NCI-H2107 (cell line): ENCODE measurements around the gene SPATA21.

Experiments used
- DNase-seq: peaks from one replicate; lab custom pipeline; 2025; lab: John Stamatoyannopoulos, UW

The SPATA21 gene

GRCh38 chr1:16451841-16452528 lies 14.8 kb upstream of the SPATA21 start:
- DNase-seq: no peak

- DNase-seq: no peak
These were observed 13.7 kb upstream of the SPATA21 start for GRCh38 chr1:16450863-16451481.

DNA sequence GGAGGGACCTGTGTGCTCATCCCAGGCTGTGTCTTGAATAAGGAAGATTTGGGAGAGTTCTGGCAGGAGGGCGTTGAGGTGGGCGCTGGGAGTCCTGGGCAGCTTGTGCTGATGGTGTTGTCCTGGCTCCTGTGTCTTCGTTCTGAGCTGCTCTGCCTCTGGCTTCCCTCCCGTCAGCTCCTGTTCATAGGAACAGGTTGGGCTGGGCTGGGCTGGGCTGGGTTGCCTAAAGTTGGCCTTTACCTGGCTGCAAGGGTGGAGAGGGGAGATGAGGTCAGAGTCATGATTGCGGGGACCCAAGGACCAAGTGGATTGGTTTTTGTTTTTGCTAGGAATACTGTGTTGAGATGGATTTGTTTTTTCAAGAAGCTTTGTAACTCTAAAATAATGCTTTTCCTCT lies 12.4 kb upstream of the SPATA21 start:
- DNase-seq: no peak

DNA sequence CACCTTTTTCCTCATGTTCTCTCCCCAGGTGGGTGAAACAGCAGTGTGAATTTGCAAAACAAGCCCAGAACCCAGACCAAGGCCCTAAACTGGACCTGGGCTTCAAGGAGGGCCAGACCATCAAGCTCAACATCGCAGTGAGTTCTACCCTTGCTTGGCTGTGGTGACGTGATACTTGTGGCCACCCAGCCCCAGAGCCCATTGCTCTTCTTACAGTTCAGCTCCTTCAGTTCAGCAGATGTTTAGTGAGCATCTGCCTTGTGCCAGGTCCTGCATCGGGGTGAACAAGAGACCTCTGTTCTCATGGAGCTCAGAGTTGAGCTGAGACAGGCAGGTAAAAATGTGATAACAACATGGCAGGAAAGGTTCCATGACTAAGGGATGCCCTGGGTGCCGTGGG lies 11.8 kb upstream of the SPATA21 start:
- DNase-seq: no peak

DNA sequence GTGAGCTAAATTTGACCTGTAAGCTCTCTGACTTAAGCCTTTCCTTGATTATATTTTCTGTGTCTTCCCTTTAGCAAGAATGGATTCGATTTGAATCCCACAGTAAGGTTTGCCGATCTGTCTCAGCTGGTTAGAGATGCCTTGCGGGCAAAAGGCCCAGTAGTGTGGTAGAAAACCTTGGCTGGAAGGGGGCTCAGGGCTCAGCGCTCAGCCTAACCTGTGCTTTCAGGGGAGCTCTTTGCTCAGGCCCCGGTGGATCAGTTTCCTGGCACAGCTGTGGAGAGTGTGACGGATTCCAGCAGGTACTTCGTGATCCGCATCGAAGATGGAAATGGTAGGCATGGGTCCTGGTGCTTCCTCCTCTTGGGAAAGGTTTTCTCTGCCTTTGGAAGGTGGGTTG lies 10.4 kb upstream of the SPATA21 start:
- no peak for DNase-seq

- DNase-seq: no peak
These were observed 8.9 kb upstream of the SPATA21 start for GRCh38 chr1:16446116-16446515.

GRCh38 chr1:16445052-16445451 lies 7.8 kb upstream of the SPATA21 start:
- DNase-seq: no peak

GRCh38 chr1:16443975-16444770 lies 6.9 kb upstream of the SPATA21 start:
- DNase-seq: no peak

DNA sequence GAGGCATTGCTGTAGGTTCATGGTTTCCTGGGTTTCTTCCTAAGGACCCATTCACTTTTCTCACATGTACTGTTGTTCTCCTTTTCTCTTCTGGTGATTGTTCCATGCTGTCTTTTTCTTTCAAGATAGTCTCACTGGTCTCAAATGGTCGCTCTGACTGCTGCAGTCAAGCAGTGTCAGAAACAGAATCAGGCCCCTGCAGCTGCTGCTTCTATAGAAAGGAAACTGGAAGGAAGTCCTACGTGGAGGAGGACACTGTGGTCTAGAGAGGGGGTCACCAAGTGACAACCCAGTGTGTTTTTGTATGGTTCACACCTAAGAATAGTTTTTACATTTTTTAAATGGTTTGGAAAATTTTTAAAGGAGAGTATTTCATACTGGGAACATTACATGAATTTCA lies 5.7 kb upstream of the SPATA21 start:
- no peak for DNase-seq

DNA sequence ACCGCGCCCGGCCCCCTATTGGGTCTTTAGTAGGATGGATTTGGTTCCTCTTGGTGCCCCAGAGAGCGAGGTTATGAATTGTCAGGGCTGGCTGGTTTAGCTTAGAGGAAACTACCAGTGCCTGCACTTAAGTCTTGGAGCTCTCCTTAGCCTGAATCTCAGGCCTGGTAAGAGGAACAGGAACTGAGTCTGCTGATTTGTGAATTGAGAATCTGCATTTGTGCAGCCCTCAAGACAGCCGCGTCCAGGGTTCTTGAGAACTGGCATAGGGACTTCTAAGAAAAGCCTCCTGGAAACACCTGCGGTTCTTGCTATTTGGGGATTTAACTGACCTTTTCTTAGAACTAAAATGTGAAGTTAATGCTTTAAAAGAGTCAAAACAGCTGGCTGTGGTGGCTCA lies 5.0 kb upstream of the SPATA21 start:
- DNase-seq: no peak

- no peak for DNase-seq
These were observed 4.0 kb upstream of the SPATA21 start for GRCh38 chr1:16441282-16441665.

DNA sequence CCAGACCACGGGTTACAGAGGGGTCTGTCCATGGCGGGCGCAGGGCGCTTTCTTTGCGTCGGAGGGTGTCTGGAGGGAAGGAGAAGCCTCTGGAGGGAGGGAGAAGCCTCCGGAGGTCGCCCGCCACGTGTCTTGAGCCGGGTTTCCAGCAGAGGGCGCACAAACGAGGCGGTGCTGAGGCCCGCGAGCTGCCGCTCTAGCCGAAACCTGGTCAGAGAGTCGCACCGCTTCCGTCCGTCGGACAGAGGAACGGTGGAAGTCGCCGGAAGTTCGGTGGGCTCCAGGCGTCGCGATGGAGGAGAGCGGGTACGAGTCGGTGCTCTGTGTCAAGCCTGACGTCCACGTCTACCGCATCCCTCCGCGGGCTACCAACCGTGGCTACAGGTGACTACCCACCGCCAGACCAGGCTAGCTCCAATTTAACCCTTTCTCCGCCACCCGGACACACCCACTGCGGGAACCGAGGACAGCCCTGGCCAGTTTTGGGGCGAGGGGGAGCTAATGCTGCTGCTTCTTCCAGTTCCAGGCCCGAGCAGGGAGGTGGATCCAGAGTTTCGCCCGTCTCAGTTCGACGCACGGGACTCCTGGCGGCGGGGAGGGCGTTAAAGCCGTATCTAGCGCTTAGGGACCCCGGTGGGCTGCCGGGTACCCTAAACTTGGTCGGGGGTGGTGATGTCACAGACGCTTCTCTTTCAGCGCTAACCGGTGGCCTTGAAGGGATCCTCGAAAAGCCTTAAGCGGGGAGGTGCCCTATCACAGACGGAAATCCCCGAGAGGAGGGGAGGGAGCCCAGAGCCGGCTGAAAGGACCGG lies 3.5 kb upstream of the SPATA21 start, which contains the start of gene NECAP2:
TSS of gene NECAP2 (plus strand) at position 255 of the 812 bp plus-strand sequence. CDS start at position 293, 38 bp downstream.
- peak; percentile 90 for DNase-seq

DNA sequence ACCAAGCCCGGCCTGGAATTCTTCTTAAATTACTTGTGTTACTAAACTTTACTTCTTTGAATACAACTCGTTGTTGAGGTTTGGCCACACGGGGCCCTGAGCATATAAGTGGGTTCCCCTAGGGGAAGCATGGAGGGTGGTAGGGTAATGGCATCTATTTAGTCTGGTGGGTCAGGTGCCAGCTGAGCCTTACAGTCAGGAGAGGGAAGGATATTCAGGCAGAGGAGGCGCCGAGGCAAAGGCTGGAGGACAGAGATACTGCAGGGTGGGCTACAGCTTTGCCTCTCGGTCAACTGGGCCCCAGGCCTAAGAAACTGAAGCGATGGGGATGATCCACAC lies 2.9 kb upstream of the SPATA21 start:
- DNase-seq: no peak

- no peak for DNase-seq
These were observed 1.7 kb upstream of the SPATA21 start for GRCh38 chr1:16438924-16439323.

DNA sequence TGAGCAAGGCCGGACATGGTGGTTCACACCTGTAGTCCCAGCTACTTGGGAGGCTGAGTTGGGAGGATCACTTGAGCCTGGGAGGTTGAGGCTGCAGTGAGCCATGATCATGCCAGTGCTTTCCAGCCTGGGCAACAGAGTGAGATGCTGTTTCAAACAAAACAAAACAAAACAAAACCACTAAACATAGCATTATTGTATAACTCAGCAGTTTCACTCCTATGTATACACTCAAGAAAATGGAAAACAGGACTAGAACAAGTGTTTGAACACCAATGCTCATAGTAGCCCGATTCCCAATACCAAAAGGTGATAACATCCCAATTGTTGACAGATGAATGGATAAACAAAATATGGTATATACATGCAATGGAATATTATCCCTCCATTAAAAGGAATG lies 1.3 kb upstream of the SPATA21 start:
- DNase-seq: no peak

DNA sequence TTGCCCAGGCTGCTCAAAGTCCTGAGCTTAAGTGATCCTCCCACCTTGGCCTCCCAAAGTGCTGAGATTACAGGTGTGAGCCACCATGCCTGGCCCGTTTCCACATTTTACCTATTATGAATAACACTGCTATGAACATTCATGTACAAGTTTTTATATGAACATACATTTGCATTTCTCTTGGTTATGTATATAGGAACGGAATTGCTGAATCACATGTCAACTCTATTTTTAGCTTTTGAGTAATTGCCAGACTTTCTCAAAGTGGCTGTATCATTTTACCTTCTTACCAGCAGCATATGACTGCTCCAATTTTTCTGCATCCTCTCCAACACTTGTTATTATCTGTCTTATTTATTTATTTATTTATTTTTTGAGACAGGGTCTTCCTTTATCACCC lies 2.7 kb downstream of the SPATA21 start:
- no peak for DNase-seq

DNA sequence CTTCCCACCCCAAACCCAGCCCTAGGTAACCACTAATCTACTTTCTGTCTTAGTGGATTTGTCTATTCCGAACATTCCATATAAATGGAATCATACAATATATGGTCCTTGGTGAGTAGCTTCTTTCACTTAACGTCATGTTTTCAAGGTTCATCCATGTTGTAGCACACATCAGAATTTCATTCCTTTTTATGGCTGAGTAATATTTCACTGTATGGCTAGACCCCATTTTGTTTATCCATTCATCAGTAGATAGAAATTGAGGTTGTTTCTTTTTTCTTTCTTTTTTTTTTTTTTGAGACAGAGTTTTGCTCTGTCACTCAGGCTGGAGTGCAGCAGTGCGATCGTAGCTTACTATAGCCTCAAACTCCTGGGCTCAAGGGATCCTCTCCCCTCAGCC lies 3.2 kb downstream of the SPATA21 start:
- DNase-seq: no peak

DNA sequence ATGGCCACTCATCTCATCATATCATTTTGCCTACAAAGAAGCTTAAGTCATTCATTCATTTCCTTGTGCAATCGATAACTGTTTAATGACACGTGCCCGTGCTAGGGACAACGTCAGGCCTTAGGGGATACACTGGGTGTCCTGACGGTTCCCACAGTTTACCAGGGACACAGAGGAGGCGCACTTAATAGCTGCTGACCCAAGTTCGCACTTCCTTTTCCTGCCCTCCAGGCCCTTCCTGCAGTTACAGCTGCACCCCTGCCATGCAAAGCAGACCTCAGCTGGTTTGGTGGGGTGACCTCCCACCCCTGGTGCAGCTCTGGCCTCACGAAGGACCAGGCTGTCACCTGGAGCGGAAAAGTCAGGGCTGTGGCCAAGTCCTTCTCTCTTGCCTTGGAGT lies 4.2 kb downstream of the SPATA21 start:
- no peak for DNase-seq

- no peak for DNase-seq
These were observed 6.6 kb downstream of the SPATA21 start for GRCh38 chr1:16430606-16431005.

GRCh38 chr1:16425125-16426025 lies 11.8 kb downstream of the SPATA21 start:
- DNase-seq: no peak

GRCh38 chr1:16422041-16422440 lies 15.2 kb downstream of the SPATA21 start:
- DNase-seq: no peak
